Parathyroid adenoma (tissue), 2 donors: ENCODE data around the gene ANKRD34C.

Experiments
- H2AFZ ChIP-seq: fragments of 300-600 bp; sonication (generic); one replicate; pipeline ENCODE4 v1.7.0; 2017; ENCODE audit warnings: antibody characterized with exemption, mild to moderate bottlenecking
- H3K27ac ChIP-seq: fragments of 300-600 bp; sonication (generic); one replicate; pipeline ENCODE4 v1.7.0; 2017
- H3K27me3 ChIP-seq: fragments of 300-600 bp; sonication (generic); one replicate; pipeline ENCODE4 v1.7.0; 2017; ENCODE audit warnings: low read length; ENCODE audit not compliant: control insufficient read depth, insufficient read depth
- H3K36me3 ChIP-seq: fragments of 300-600 bp; sonication (generic); one replicate; pipeline ENCODE4 v1.7.0; 2017; ENCODE audit warnings: low read length; ENCODE audit not compliant: control insufficient read depth, insufficient read depth
- H3K4me1 ChIP-seq: fragments of 300-600 bp; sonication (generic); one replicate; pipeline ENCODE4 v1.7.0; 2017; ENCODE audit warnings: control low read depth
- H3K4me2 ChIP-seq: fragments of 300-600 bp; sonication (generic); one replicate; pipeline ENCODE4 v1.7.0; 2017; ENCODE audit warnings: low read length
- H3K4me3 ChIP-seq: fragments of 300-600 bp; sonication (generic); one replicate; pipeline ENCODE4 v1.7.0; 2017; ENCODE audit warnings: low read depth, low read length
- H3K79me2 ChIP-seq: fragments of 300-600 bp; sonication (generic); one replicate; pipeline ENCODE4 v1.7.0; 2017; ENCODE audit warnings: control low read depth
- H3K9ac ChIP-seq: fragments of 300-600 bp; sonication (generic); one replicate; pipeline ENCODE4 v1.7.0; 2017; ENCODE audit warnings: mild to moderate bottlenecking
- H3K9me3 ChIP-seq: fragments of 300-600 bp; sonication (generic); one replicate; pipeline ENCODE4 v1.7.0; 2017; ENCODE audit warnings: low read length; ENCODE audit not compliant: control insufficient read depth
- CTCF ChIP-seq: fragments of 300-600 bp; sonication (generic); IDR thresholded peaks from one replicate; pipeline ENCODE4 v1.7.0; 2017; ENCODE audit warnings: antibody characterized with exemption, mild to moderate bottlenecking
- donor health status: primary hyperparathyroidism.

Gene ANKRD34C

GRCh38 chr15:79282371-79283251 is at the start of gene ANKRD34C:
ANKRD34C (plus strand) TSS chr15:79282722; CDS start chr15:79293285, 10,563 bp downstream.
- no peak for TF ChIP-seq CTCF
- H3K9ac ChIP-seq: no peak within 1 kb of the TSS
- H3K27me3 ChIP-seq: peaks cover 3% of the 10 kb centered on the region
- no peaks in the 10 kb centered on the region for H3K36me3 ChIP-seq
- no peaks in the 10 kb centered on the region for H3K79me2 ChIP-seq
- H3K4me2 ChIP-seq: no peak within 1 kb of the TSS
- H3K4me3 ChIP-seq: no peak within 1 kb of the TSS
- H3K9me3 ChIP-seq: no peaks in the 10 kb centered on the region
- H2AFZ ChIP-seq: no peak within 1 kb of the TSS
- no peak within 1 kb of the TSS for H3K27ac ChIP-seq
- H3K4me1 ChIP-seq: no peaks in the 10 kb centered on the region

DNA sequence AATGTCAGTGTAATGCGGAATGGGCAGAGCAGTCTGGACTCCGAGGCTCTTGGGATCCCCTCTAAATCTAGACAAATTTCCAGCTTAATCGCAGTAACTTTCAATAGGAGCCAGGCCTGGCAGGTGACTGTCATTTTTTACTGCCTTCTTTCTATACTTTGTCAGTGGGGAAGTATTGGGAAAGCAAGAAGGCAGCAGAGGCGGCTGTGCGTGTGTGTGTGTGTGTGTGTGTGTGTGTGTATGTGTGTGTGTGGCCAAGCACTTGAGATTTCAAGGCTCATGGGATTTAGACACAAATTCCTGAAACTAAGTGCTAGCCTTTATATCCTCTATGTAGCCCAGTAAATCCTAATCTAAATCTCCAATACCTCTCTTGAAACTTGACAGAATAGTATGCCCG is 49.3 kb upstream of the ANKRD34C start:
- Histone ChIP-seq H3K4me1 (no peaks in the 10 kb centered on the region), H3K4me2 (no peak overlapping the region), H3K9ac (no peak overlapping the region), H3K36me3 (no peaks in the 10 kb centered on the region), H3K27ac (no peak overlapping the region), H3K27me3 (no peaks in the 10 kb centered on the region), H3K79me2 (no peaks in the 10 kb centered on the region), H2AFZ (no peak overlapping the region), H3K4me3 (no peak overlapping the region), H3K9me3 (no peaks in the 10 kb centered on the region)
- no peak for TF ChIP-seq CTCF

DNA sequence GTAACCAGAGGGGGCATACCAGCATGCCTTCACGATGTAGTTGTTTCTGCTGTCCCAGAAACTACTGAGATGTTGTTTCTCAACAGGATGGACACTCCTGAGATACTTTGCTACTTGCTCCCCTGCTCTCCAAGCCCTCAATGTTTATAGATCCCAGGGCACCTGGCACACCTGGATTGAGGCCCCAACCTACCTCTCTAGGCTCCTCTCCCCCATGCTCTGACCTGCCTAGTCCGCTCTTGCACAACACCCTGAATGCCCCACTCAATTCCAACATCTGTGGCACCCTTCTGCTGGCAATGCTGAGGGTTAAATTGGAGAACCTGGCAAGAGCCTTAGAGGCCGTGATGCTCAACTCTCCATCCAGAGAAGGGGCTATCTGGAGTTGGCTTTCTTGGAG is 42.5 kb upstream of the ANKRD34C start:
- no peaks in the 10 kb centered on the region for H3K36me3 ChIP-seq
- no peak overlapping the region for H3K4me3 ChIP-seq
- TF ChIP-seq CTCF: no peak

GRCh38 chr15:79243723-79244122 is 38.8 kb upstream of the ANKRD34C start:
- H2AFZ ChIP-seq: no peak overlapping the region
- H3K27ac ChIP-seq: no peak overlapping the region

More for the DNA sequence above, 42.5 kb upstream of the ANKRD34C start:
- Histone ChIP-seq H3K9me3 (no peaks in the 10 kb centered on the region), H3K4me1 (no peaks in the 10 kb centered on the region), H2AFZ (no peak overlapping the region), H3K27ac (no peak overlapping the region), H3K4me2 (no peak overlapping the region), H3K27me3 (no peaks in the 10 kb centered on the region), H3K9ac (no peak overlapping the region), H3K79me2 (no peaks in the 10 kb centered on the region)

More at GRCh38 chr15:79243723-79244122, 38.8 kb upstream of the ANKRD34C start:
- Histone ChIP-seq H3K79me2 (no peaks in the 10 kb centered on the region), H3K27me3 (no peaks in the 10 kb centered on the region), H3K9me3 (no peaks in the 10 kb centered on the region), H3K4me3 (no peak overlapping the region), H3K4me2 (no peak overlapping the region), H3K4me1 (no peaks in the 10 kb centered on the region), H3K9ac (no peak overlapping the region), H3K36me3 (no peaks in the 10 kb centered on the region)
- TF ChIP-seq CTCF: no peak
